DOHH2 (cell line): Measurements from ENCODE around the gene TP63.

Source experiments
- EZH2phosphoT487 ChIP-seq: fragments of 200-600 bp; sonication (generic); IDR thresholded peaks from 2 replicates; pipeline ENCODE4 v1.6.1; 2017; ENCODE audit warnings: borderline replicate concordance, mild to moderate bottlenecking, antibody characterized with exemption, low read length, moderate library complexity, mixed read lengths
- TF ChIP-seq, protein P1 (sequence below): fragments of 200-600 bp; sonication (generic); IDR thresholded peaks from one replicate; pipeline ENCODE4 v1.5.1; 2014; ENCODE audit warnings: antibody characterized with exemption, mild to moderate bottlenecking, low read depth, low read length; ENCODE audit not compliant: poor library complexity, severe bottlenecking

DNA sequence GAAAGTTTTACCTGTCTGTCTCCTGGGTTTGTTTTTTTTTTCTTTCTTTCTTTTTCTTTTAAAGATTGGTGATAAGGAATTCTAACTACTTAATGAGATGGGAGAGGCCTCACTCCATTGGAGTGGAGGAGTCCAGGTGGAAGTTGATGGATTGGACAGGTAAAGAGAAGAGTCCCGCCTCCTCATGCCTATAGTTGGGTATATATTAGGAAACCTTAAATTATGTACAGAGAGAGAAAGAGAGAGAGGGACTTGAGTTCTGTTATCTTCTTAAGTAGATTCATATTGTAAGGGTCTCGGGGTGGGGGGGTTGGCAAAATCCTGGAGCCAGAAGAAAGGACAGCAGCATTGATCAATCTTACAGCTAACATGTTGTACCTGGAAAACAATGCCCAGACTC is 158.2 kb downstream of the TP63 start:
- TF ChIP-seq, protein P1, sequence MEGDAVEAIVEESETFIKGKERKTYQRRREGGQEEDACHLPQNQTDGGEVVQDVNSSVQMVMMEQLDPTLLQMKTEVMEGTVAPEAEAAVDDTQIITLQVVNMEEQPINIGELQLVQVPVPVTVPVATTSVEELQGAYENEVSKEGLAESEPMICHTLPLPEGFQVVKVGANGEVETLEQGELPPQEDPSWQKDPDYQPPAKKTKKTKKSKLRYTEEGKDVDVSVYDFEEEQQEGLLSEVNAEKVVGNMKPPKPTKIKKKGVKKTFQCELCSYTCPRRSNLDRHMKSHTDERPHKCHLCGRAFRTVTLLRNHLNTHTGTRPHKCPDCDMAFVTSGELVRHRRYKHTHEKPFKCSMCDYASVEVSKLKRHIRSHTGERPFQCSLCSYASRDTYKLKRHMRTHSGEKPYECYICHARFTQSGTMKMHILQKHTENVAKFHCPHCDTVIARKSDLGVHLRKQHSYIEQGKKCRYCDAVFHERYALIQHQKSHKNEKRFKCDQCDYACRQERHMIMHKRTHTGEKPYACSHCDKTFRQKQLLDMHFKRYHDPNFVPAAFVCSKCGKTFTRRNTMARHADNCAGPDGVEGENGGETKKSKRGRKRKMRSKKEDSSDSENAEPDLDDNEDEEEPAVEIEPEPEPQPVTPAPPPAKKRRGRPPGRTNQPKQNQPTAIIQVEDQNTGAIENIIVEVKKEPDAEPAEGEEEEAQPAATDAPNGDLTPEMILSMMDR, result no peak
- TF ChIP-seq EZH2phosphoT487, result no peak
